NCI-H748 (cell line): Measurements from ENCODE around the gene SNX1.
A peak's percentile ranks its signal among the peaks of the same experiment; 100 is the strongest.
"Not testable (repeated sequence)": the region's sequence is repeated elsewhere in the genome, so short reads cannot be mapped to it uniquely, and the experiment has no call there.

Experiments
- DNase-seq: peaks from one replicate; lab custom pipeline; 2025; ENCODE audit not compliant: unreplicated experiment; lab: John Stamatoyannopoulos, UW

The SNX1 gene

GRCh38 chr15:64095795-64096667, at the start of gene SNX1:
Gene SNX1 (plus strand): TSS chr15:64095982. CDS start chr15:64096014, 32 bp downstream.
- peak; percentile 92 for DNase-seq

- DNase-seq, result peak; percentile 72
These were observed 49.2 kb upstream of the SNX1 start, which contains the start of gene DAPK2 for GRCh38 chr15:64046421-64047153. Gene DAPK2 (minus strand): TSS chr15:64046485. CDS start chr15:64040261, 6,224 bp downstream.

GRCh38 chr15:64048781-64049460, 46.9 kb upstream of the SNX1 start:
- no peak for DNase-seq

- DNase-seq, result peak; percentile 62
These were observed 45.3 kb upstream of the SNX1 start for GRCh38 chr15:64050281-64051092.

- no peak for DNase-seq
These were observed 44.7 kb upstream of the SNX1 start for GRCh38 chr15:64051093-64051402.

- DNase-seq, result no peak
These were observed 44.1 kb upstream of the SNX1 start for GRCh38 chr15:64051407-64052259.

GRCh38 chr15:64052925-64053491, 42.8 kb upstream of the SNX1 start:
- DNase-seq, result no peak

- DNase-seq, result not testable (repeated sequence)
These were observed 42.1 kb upstream of the SNX1 start for GRCh38 chr15:64053674-64054073.

- DNase-seq, result no peak
These were observed 37.5 kb upstream of the SNX1 start for GRCh38 chr15:64058279-64058678.

GRCh38 chr15:64059104-64059503, 36.7 kb upstream of the SNX1 start:
- not testable (repeated sequence) for DNase-seq

GRCh38 chr15:64060716-64061115, 35.1 kb upstream of the SNX1 start:
- no peak for DNase-seq

GRCh38 chr15:64066451-64066850, 29.3 kb upstream of the SNX1 start:
- no peak for DNase-seq

- DNase-seq, result peak; percentile 48
These were observed 28.2 kb upstream of the SNX1 start for GRCh38 chr15:64067564-64068030.

GRCh38 chr15:64068133-64068532, 27.6 kb upstream of the SNX1 start:
- DNase-seq, result no peak

- no peak for DNase-seq
These were observed 25.7 kb upstream of the SNX1 start for GRCh38 chr15:64070106-64070505.

GRCh38 chr15:64070965-64071851, 24.6 kb upstream of the SNX1 start:
- no peak for DNase-seq

GRCh38 chr15:64071931-64072765, 23.6 kb upstream of the SNX1 start:
- DNase-seq, result no peak
